Measurements from ENCODE around the gene INPP4B.

Gene INPP4B

DNA sequence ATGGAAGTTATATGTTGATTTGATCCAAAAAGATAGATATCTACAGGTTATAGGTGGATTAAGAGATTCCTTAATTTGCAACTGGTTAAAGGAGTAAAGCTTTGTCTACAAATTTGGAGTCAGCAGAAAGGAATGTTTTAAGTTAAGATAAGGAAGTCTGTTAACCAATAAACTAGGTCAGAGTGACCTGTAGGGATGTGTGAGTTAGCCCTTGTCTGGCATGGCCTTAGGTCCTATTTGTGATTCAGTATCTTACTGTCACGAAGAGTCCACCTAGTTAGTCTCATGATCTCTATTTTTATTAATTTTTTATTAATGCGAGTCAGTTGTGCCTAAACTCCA is 230.8 kb downstream of the INPP4B start:
- H3K9me3 Mint-ChIP-seq = peaks cover 9 to 21% of the 10 kb centered on the region in 2 donors
- peaks cover 6% of the 10 kb centered on the region for H3K4me1 Mint-ChIP-seq
- H3K27ac Mint-ChIP-seq = no peak overlapping the region
- ATAC-seq (no peak), DNase-seq (no peak)
- H3K4me3 Mint-ChIP-seq = no peak overlapping the region
- no peaks in the 10 kb centered on the region for H3K27me3 Mint-ChIP-seq

DNA sequence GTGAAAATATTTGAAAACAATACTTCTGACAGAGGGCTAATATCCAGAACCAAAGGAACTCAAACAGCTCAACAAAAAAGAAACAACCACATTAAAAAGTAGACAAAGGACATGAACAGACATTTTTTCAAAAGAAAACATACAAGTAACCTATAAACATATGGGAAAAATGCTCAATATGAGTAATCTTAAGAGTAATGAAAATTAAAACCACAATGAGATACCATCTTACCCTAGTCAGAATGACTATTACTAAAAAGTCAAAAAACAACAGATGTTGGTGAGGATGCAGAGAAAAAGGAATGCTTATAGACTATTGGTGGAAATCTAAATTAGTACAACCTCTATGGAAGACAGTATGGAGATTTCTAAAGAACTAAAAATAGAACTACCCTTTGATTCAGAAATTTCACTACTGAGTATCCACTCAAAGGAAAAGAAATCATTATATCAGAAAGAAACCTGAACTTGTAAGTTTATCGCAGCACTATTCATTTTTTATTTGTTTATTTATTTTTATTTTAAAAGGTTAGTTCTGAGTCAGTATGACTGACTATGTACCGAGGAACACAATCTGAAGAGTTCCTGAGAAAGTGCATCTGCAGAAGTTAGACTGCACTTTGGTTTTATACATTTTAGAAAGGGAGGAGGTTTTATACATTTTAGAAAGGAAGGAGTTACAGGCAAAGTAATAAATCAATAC is 231.3 kb downstream of the INPP4B start:
- no peak overlapping the region for H3K4me3 Mint-ChIP-seq
- DNase-seq (no peak), ATAC-seq (no peak)
- H3K4me1 Mint-ChIP-seq = peaks cover 6% of the 10 kb centered on the region
- peaks cover 9 to 16% of the 10 kb centered on the region in 2 donors for H3K9me3 Mint-ChIP-seq
- no peak overlapping the region for H3K27ac Mint-ChIP-seq
- no peaks in the 10 kb centered on the region for H3K27me3 Mint-ChIP-seq

DNA sequence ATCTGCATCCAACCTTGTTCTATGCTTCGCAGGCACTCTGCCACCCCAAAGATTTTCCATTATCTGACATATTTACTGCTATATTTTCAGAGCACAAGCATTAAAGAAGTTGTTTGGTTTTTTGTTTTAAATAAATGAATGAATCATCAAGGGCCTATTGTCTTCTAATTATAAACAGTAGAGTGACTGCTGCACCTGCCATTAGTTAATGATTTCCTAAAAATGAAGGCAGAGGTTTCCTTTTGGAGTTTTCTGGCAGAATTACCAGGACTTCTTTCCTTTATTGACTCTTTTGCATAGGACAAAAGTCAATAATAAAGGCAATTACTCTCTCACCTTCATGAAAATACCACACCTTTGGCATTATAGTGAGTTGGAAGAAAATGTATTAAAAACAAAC is 238.1 kb downstream of the INPP4B start:
- ATAC-seq (no peak), DNase-seq (no peak)
- Mint-ChIP-seq H3K4me3 (no peak overlapping the region), H3K27ac (no peak overlapping the region), H3K4me1 (no peaks in the 10 kb centered on the region), H3K27me3 (no peaks in the 10 kb centered on the region), H3K9me3 (peaks cover 27 to 31% of the 10 kb centered on the region in 2 donors)

DNA sequence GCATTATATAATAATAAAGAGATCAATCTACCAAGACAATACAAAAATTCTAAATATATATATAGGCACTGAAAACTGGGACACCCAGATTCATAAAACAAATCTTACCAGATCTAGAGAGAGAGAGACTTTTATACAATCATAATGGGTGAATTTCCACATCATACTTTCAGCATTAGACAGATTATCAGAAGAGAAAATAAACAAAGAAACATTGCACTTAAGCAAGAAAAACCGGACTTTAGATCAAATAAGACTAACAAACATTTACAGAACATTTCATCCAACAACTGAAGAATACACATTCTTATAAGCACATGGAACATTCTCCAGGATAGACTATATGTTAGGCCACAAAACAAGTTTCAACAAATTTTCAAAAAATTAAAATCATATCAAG is 245.1 kb downstream of the INPP4B start:
- DNase-seq = no peak
- H3K9me3 Mint-ChIP-seq = peaks cover 28 to 50% of the 10 kb centered on the region in 2 donors
- no peaks in the 10 kb centered on the region for H3K4me1 Mint-ChIP-seq
- H3K27me3 Mint-ChIP-seq = no peaks in the 10 kb centered on the region
- no peak overlapping the region for H3K27ac Mint-ChIP-seq
- no peak for ATAC-seq
- H3K4me3 Mint-ChIP-seq = no peak overlapping the region

DNA sequence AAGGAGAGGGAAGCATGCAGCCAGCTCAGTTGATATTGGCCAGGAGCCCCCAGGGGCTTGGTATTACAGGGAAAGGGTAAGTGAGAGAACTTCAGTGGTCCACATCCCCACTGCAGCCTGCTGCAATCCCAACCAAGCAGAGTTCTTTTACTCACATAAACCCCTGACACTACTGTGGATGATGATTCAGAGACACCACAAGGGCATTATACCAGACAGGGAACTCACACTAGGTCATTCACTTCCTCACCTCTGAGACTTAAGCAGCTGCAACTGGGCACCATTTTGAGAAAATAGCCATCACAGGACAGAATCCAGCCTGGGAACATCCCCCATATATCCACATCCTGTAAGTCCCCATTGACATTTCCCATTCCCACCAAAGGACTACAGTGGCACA is 248.0 kb downstream of the INPP4B start:
- Mint-ChIP-seq H3K4me3 (no peak overlapping the region), H3K27ac (no peak overlapping the region), H3K4me1 (peaks cover 5% of the 10 kb centered on the region), H3K27me3 (no peaks in the 10 kb centered on the region), H3K9me3 (peaks cover 11 to 30% of the 10 kb centered on the region in 2 donors)
- ATAC-seq (no peak), DNase-seq (no peak)

DNA sequence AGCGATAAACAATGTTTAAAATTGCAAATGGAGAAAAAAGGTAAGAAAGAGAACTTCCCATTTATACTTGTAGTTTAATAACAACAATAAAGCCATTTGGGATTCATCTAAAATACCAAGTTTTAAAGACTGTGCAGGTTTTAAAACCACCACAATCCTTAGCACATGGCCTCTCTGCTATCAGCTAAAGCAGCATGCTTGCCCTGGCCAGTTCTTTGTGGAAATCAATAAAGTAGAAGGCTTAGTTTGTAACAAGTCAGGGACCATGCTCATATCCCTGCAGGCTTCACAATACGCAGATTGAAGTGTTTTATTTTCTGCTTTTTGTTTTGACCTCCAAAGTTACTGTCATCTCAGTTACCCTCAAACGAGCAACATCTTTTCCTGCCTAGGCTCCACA is 249.5 kb downstream of the INPP4B start:
- peaks cover 4 to 17% of the 10 kb centered on the region in 2 donors for H3K9me3 Mint-ChIP-seq
- H3K27me3 Mint-ChIP-seq = no peaks in the 10 kb centered on the region
- peaks cover 5% of the 10 kb centered on the region for H3K4me1 Mint-ChIP-seq
- DNase-seq (no peak), ATAC-seq (no peak)
- H3K4me3 Mint-ChIP-seq = no peak overlapping the region
- H3K27ac Mint-ChIP-seq = no peak overlapping the region

DNA sequence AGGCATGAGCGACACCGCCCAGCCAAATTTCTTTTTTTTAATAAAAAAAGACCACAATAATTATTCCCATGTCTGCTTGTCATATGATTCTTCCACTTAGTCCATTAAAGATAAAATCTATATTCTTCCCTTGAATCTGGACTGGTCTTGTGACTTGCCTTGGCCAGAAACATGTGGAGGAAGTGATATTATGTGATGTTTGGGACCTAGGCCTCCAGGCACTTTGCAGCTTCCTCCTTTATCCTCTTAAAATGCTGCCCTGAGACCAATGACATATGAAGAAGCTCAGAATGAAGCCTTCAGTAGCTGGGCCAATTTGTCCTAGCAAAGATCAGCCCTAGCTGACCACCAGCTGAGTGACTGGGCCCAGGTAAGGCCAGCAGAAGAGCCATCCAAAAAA is 250.0 kb downstream of the INPP4B start:
- Mint-ChIP-seq H3K4me1 (peaks cover 5% of the 10 kb centered on the region), H3K27ac (no peak overlapping the region), H3K4me3 (no peak overlapping the region), H3K9me3 (peaks cover 4 to 17% of the 10 kb centered on the region in 2 donors), H3K27me3 (no peaks in the 10 kb centered on the region)
- no peak for ATAC-seq
- DNase-seq = no peak

DNA sequence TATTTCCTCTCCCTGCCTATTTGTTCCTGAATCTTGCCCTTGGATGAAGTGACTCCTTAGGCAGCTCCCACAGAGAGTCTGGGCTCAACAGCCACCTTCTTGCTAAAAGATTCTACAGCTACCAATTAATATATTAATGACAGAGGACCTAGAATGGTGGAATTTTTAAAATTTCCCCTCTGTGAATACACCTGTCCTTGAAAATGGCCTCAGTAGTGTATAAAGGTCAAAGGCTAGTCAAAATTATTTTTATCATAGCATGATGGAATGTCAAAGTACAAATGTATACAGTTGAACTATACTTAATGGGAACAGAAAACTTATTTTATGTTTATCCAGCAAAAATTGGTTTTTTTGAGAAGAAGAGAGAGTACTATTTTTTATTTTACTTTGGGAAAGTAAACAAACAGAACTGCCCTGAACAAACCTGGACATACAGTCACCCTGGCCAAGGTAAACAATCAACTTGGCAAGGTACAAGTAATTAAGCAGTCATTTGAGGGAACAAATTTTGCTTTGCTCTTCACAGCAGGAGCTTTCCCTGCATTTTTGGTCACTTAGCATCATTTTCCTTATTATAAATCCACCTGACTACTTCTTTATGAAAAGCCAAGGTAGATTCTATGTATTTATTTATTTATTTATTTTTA is 250.8 kb downstream of the INPP4B start:
- peaks cover 5% of the 10 kb centered on the region for H3K4me1 Mint-ChIP-seq
- DNase-seq = no peak
- no peak overlapping the region for H3K4me3 Mint-ChIP-seq
- H3K27ac Mint-ChIP-seq = no peak overlapping the region
- no peaks in the 10 kb centered on the region for H3K27me3 Mint-ChIP-seq
- peaks cover 0 to 20% of the 10 kb centered on the region in 2 donors for H3K9me3 Mint-ChIP-seq
- ATAC-seq = no peak

DNA sequence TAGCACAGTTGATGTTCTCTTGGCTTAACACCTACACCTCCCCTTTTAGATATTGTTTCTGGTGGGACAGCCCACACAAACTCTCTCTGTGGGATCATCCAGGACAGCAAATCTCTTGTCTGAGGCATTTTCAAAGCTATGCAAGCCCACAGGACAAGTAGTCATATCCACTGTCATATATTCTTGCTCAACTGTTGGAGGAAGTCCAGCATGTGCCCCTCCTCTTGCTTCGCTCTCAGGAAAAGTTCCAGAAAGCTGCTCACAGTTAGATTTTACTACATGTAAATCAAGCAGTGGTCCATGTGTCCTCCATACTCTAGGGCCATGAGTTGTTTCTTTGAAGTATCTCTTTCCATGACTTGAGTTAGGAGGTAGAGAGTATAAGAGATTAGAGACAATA is 260.7 kb downstream of the INPP4B start:
- Mint-ChIP-seq H3K27me3 (no peaks in the 10 kb centered on the region), H3K4me3 (no peak overlapping the region), H3K4me1 (peaks cover 11% of the 10 kb centered on the region), H3K27ac (no peak overlapping the region), H3K9me3 (peaks cover 7 to 9% of the 10 kb centered on the region in 2 donors)
- ATAC-seq = no peak
- no peak for DNase-seq

DNA sequence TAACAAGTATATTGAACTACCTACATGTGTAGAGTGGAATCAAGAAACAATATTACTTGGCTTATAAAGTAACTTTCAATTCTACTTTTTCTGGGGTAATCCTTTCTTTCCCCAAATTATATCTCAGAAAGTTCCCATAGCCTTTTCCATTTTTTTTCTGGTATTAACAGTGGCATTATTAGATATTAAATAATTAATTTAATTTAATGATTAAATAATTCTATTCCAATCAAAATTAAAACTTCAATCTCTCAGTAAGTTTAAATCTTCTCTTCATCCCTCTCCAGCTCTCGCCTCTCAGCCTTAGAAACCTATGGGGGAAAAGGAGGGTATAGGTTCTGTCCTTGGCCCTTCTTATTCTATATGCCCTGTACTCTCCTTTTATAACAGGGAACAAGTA is 262.4 kb downstream of the INPP4B start:
- ATAC-seq (no peak), DNase-seq (no peak)
- no peak overlapping the region for H3K27ac Mint-ChIP-seq
- H3K4me3 Mint-ChIP-seq = no peak overlapping the region
- no peaks in the 10 kb centered on the region for H3K27me3 Mint-ChIP-seq
- peaks cover 11% of the 10 kb centered on the region for H3K4me1 Mint-ChIP-seq
- H3K9me3 Mint-ChIP-seq = peaks cover 0 to 7% of the 10 kb centered on the region in 2 donors

DNA sequence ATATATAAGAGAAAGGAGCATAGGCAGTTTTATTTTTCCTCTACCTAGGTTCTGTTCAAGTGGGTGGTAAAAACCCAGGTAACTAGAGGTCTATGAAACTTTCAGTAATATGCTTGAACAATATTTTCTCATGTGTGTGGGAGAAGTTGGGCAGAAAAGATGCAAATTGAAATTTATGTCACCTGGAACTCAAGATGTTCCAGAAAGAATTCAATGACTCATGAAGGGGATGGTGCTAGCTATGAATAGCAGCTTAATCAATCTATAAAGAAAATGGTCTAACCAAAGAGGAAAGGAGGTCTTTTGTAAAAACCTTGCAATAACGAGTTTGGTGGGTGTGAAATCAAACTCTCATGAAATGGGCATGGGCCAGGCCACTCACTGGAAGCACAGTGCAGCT is 263.8 kb downstream of the INPP4B start:
- Mint-ChIP-seq H3K27me3 (no peaks in the 10 kb centered on the region), H3K9me3 (peaks cover 0 to 7% of the 10 kb centered on the region in 2 donors), H3K4me3 (no peak overlapping the region), H3K4me1 (peaks cover 11% of the 10 kb centered on the region), H3K27ac (peak overlapping the region in 1 of 2 donors; percentile 91)
- DNase-seq = no peak
- peak; percentile 18 for ATAC-seq

DNA sequence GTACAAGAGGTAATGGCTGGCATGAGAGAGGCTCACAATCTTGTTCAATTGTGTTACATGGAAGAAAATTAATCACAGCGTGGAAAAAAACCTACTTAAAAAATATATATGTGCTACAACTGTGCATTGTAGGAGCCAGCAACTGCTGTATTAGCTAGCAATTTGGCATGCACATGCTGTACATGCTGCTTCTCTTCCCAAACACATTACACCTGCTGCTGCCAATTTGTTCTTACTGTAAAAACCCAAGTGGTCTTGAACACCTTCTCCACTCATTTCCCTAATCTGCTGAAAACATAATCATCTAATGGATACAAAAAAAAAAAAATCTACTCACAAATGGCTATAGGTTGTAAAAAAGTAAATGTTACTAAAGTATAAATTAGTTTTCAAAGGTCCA is 264.2 kb downstream of the INPP4B start:
- Mint-ChIP-seq H3K4me1 (peaks cover 11% of the 10 kb centered on the region), H3K4me3 (no peak overlapping the region), H3K27me3 (no peaks in the 10 kb centered on the region), H3K9me3 (peaks cover 0 to 5% of the 10 kb centered on the region in 2 donors), H3K27ac (peak overlapping the region in 1 of 2 donors; percentile 91)
- DNase-seq (no peak), ATAC-seq (no peak)

DNA sequence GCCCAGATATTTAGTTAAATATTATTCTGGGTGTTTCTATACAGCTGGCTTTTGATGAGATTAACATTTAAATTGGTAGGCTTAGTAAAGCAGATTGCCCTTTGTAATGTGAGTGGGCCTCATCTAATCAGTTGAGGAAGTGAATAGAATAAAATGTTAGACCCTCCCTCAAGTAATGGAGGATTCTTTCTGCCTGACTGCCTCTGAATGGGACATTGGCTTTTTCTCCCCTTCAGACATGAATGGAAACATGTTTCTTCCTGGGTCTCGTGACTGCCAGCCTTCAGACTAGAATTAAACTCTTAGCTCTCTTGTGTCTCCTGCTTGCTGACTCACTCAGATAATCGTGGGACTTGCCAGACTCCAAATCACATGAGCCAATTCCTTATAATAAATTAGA is 266.7 kb downstream of the INPP4B start:
- H3K4me1 Mint-ChIP-seq = peaks cover 11% of the 10 kb centered on the region
- ATAC-seq = no peak
- no peak overlapping the region for H3K27ac Mint-ChIP-seq
- no peaks in the 10 kb centered on the region for H3K9me3 Mint-ChIP-seq
- no peaks in the 10 kb centered on the region for H3K27me3 Mint-ChIP-seq
- H3K4me3 Mint-ChIP-seq = no peak overlapping the region
- no peak for DNase-seq

DNA sequence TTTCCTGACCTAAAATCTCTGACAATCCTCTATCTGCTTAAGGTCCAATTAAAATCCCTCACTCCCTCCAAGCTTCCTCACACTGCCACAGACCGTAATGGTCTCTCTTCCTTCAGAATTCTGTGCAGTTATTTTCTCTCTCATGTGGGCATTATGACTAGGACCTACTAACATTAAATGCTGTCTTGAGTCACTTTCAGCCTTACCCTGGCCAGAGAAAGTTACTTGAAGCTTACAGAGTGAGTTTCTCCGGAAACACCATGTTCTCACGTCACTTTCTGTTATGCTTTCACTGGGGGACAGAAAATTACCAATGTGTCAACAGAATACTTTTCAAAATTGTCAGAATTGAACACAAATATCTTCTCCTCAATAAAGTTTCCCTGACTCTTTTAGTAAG is 271.8 kb downstream of the INPP4B start:
- H3K4me3 Mint-ChIP-seq = no peak overlapping the region

DNA sequence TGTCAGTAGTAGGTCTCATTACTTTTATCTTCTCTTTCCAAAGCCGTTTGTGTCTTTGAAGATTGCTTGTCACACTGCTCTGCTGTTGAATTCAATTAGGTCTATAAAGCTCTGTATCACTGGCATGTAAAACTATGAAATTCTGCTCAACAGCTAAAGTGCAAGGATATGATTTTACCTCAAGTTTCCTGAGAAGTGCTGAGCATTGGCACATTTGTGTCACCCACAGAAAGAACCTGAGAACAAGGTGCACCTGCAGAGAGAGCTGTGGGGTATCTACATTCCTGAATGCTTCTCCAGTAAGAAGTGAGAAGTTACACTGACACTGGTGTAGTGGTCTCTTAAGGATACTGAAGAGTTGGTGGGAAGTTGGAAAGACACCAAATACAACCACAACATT is 274.0 kb downstream of the INPP4B start:
- Mint-ChIP-seq H3K27ac (no peak overlapping the region), H3K4me1 (peaks cover 9% of the 10 kb centered on the region), H3K4me3 (no peak overlapping the region), H3K9me3 (peaks cover 0 to 6% of the 10 kb centered on the region in 2 donors), H3K27me3 (no peaks in the 10 kb centered on the region)
- DNase-seq = no peak
- no peak for ATAC-seq

More for the DNA sequence above, 271.8 kb downstream of the INPP4B start:
- Mint-ChIP-seq H3K27me3 (no peaks in the 10 kb centered on the region), H3K4me1 (no peaks in the 10 kb centered on the region), H3K27ac (no peak overlapping the region), H3K9me3 (peaks cover 0 to 6% of the 10 kb centered on the region in 2 donors)
- DNase-seq (no peak), ATAC-seq (no peak)

DNA sequence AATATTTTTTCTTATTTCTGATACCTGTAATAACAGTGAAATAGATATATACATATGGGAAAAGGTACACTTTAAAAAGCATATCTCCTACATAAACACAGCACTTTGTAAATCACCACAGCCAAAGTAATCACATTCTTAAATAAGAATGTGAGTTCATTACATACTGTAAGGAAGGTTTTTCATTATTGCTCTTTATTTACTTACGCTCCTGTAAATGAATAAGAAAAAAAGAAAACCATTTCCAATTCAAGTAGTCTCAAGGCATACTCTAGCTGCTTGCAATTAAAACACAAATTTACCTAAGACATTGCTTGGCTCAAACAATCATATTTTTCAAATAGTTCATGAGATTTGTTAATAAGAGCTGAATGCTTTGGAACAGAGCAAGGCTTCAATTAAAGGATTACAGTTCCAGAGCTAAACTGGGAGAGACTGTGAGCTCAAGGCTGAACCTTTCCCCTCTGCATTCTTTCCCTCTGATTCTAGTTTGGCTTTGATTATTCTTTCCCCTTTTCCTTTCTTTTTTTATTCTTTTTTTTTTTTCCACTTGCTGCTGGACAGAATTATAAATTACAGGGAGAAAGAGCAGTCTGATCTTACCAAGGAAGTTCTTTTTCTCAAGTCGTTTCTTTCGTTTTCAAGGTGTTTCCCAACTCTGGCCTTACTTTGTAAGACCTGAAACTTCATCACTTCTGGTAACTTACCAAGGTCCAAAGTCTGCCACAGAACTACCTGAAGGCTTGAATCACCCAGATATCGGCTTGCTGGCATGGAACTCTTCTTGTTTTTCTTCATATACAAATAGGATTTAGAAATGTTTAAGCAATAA is 278.3 kb downstream of the INPP4B start:
- Mint-ChIP-seq H3K4me1 (peaks cover 30% of the 10 kb centered on the region), H3K27ac (peak overlapping the region; percentile 61 to 99)
- no peak for DNase-seq

More for the DNA sequence above, 278.3 kb downstream of the INPP4B start:
- ATAC-seq = peak; percentile 42
- Mint-ChIP-seq H3K27me3 (no peaks in the 10 kb centered on the region), H3K9me3 (peaks cover 0 to 10% of the 10 kb centered on the region in 2 donors), H3K4me3 (peak overlapping the region; percentile 49 to 87)
